SKM-1 treated with dmso at 0.1 percent for 144 hours (cell line): ENCODE data around the gene GPR143.

Source experiments
- DNase-seq: peaks from one replicate; lab custom pipeline; 2025; ENCODE audit not compliant: unreplicated experiment; lab: John Stamatoyannopoulos, UW

Gene GPR143

GRCh38 chrX:9676306-9676705 lies 89.3 kb downstream of the GPR143 start:
- DNase-seq = no peak
